K562 (cell line): ENCODE results near the gene ZFP92. TPM values are rescaled to one million over a fixed set of nuclear protein-coding genes. Genes with fewer than 3 reads are reported as not detected.

Experiments used
- ATAC-seq: fragments of 200-7000 bp; cut with Tn5 transposase; 3 replicates; pipeline ENCODE4 v1.9.1; 2020; ENCODE audit warnings: moderate library complexity
- BruUV-seq: library from RNA; stranded (reverse); fragments of 400-500 nt; replicated peaks from 2 replicates; lab custom pipeline; 2021; lab: Mats Ljungman, UMichigan
- CTCF ChIA-PET: fragments of 300-600 bp; formaldehyde crosslinking; extraction: SDS; loops from one replicate; lab custom pipeline; 2021; ENCODE audit warnings: low intra/inter-chr PET ratio; lab: Yijun Ruan, JAX
- POLR2A ChIA-PET: fragments of 300-600, 350-650 bp; sonication (Branson Sonifier 250); formaldehyde crosslinking; extraction: SDS; loops from one replicate; lab custom pipeline; 2021; ENCODE audit warnings: antibody characterized with exemption, inconsistent platforms; lab: Yijun Ruan, JAX
- DNase-seq, 4 experiments: peaks; one replicate each; pipeline versions ENCODE4 v3.0.0 to v3.0.0-alpha.2; 2011 to 2018; ENCODE audit warnings: low spot score in 3 of 4, mixed read lengths in 3 of 4; ENCODE audit errors: extremely low read depth in 1 of 4
- FAIRE-seq: peaks from 2 replicates; lab custom pipeline; 2011; peaks lifted over from hg19 to GRCh38; lab: Jason Lieb, UNC
- H2AFZ ChIP-seq: 2 replicates; pipeline ENCODE4 v1.6.0; 2011; ENCODE audit warnings: low read depth, low read length, control low read depth, inconsistent platforms
- H3K27ac ChIP-seq: fragments of 200-600 bp; 3 replicates; pipeline ENCODE4 v1.8.0; 2011; ENCODE audit warnings: low read depth, mild to moderate bottlenecking, control low read depth, inconsistent platforms, low read length, moderate library complexity, mixed read lengths; ENCODE audit errors: extremely low read depth
- H3K27me3 ChIP-seq, 2 experiments: fragments of 300-600 bp in 1 of 2; 2 replicates in 1 of 2; 3 replicates in 1 of 2; pipeline versions ENCODE4 v1.6.0 to v1.8.0; 2011; ENCODE audit warnings: inconsistent platforms in 2 of 2, low read length in 2 of 2, mild to moderate bottlenecking in 1 of 2, mixed read lengths in 1 of 2, moderate library complexity in 1 of 2; ENCODE audit not compliant: control insufficient read depth in 2 of 2, insufficient read depth in 2 of 2
- H3K36me3 ChIP-seq: fragments of 300-600 bp; 3 replicates; pipeline ENCODE4 v1.8.0; 2011; ENCODE audit warnings: mild to moderate bottlenecking, low read length, inconsistent platforms; ENCODE audit not compliant: control insufficient read depth, insufficient read depth
- H3K4me1 ChIP-seq, 2 experiments: fragments of 200-600 bp in 1 of 2; replicated peaks in 1 of 2; 2 replicates in 1 of 2; 3 replicates in 1 of 2; pipeline versions ENCODE4 v1.5.1 to v1.8.0; 2011; ENCODE audit warnings: inconsistent platforms in 2 of 2, low read length in 2 of 2, mild to moderate bottlenecking in 1 of 2, mixed read lengths in 1 of 2, moderate library complexity in 1 of 2; ENCODE audit not compliant: control insufficient read depth in 2 of 2, insufficient read depth in 2 of 2
- H3K4me2 ChIP-seq: 2 replicates; pipeline ENCODE4 v1.6.1; 2011; ENCODE audit warnings: low read length, control low read depth, inconsistent platforms, mixed read lengths; ENCODE audit not compliant: insufficient read depth
- H3K4me3 ChIP-seq: fragments of 200-600 bp; sonication (generic), shearing (Covaris generic); 2 replicates; pipeline ENCODE4 v1.5.1; 2016; ENCODE audit warnings: control low read depth, inconsistent platforms
- H3K79me2 ChIP-seq: fragments of 200-600 bp; 3 replicates; pipeline ENCODE4 v1.8.0; 2011; ENCODE audit warnings: low read length, inconsistent platforms; ENCODE audit not compliant: control insufficient read depth, insufficient read depth
- H3K9ac ChIP-seq, 2 experiments: 2 replicates each; pipeline versions ENCODE4 v1.6.0 to v1.6.1; 2011; ENCODE audit warnings: low read depth in 2 of 2, low read length in 2 of 2, control low read depth in 1 of 2, inconsistent platforms in 1 of 2, mild to moderate bottlenecking in 1 of 2, mixed read lengths in 1 of 2; ENCODE audit not compliant: insufficient read depth in 1 of 2
- H3K9me1 ChIP-seq: one replicate; pipeline ENCODE4 v1.6.0; 2011; ENCODE audit warnings: inconsistent platforms, mild to moderate bottlenecking, low read length, moderate library complexity; ENCODE audit not compliant: control insufficient read depth, insufficient read depth
- H3K9me3 ChIP-seq: replicated peaks from 2 replicates; pipeline ENCODE4 v1.5.1; 2011; ENCODE audit warnings: low read depth, low read length, inconsistent platforms; ENCODE audit not compliant: control insufficient read depth, insufficient read depth
- H4K20me1 ChIP-seq: replicated peaks from 2 replicates; pipeline ENCODE4 v1.6.1; 2011; ENCODE audit warnings: low read length, inconsistent platforms, mixed read lengths; ENCODE audit not compliant: control insufficient read depth, insufficient read depth
- GABPA ChIP-seq: fragments of 200-800 bp; sonication (Bioruptor generic); conservative IDR thresholded peaks from 2 replicates; pipeline ENCODE4 v1.6.1; 2016; ENCODE audit warnings: low read depth, missing genetic modification characterization, missing compliant biosample characterization
- GTF2F1 ChIP-seq: IDR thresholded peaks from 2 replicates; pipeline ENCODE4 v1.6.1; 2011; ENCODE audit warnings: low read depth, low read length, improper control_type of control experiment
- MAZ ChIP-seq, 2 experiments: fragments of 450-650 bp in 1 of 2; sonication (generic) in 1 of 2; formaldehyde crosslinking; IDR thresholded peaks in 1 of 2; conservative IDR thresholded peaks in 1 of 2; 2 replicates each; pipeline versions ENCODE4 v1.4.0 to v1.5.0; 2020; ENCODE audit warnings: mild to moderate bottlenecking in 1 of 2, missing genetic modification reagents in 1 of 2
- PYGO2 ChIP-seq: fragments of 450-650 bp; IDR thresholded peaks from 2 replicates; pipeline ENCODE4 v1.6.1; 2016; ENCODE audit warnings: mild to moderate bottlenecking, missing genetic modification characterization, moderate library complexity, missing compliant biosample characterization
- RBM25 ChIP-seq: fragments of 200-400 bp; formaldehyde crosslinking; IDR thresholded peaks from 2 replicates; pipeline ENCODE4 v1.6.1; 2018; ENCODE audit warnings: low read length, low read depth, moderate library complexity; ENCODE audit not compliant: severe bottlenecking
- RUNX1 ChIP-seq: sonication (generic); IDR thresholded peaks from 2 replicates; pipeline ENCODE4 v1.6.1; 2016; ENCODE audit warnings: antibody characterized with exemption, low read depth
- TEAD4 ChIP-seq, 2 experiments: sonication (generic) in 1 of 2; formaldehyde crosslinking in 1 of 2; IDR thresholded peaks; 2 replicates each; pipeline versions ENCODE4 v1.6.1 to v1.8.0; 2012 to 2022; ENCODE audit warnings: borderline replicate concordance in 1 of 2, inconsistent platforms in 1 of 2, low read length in 1 of 2, mild to moderate bottlenecking in 1 of 2, missing genetic modification reagents in 1 of 2
- TOE1 ChIP-seq, 2 experiments: fragments of 450-650 bp in 1 of 2; sonication (generic) in 1 of 2; formaldehyde crosslinking in 1 of 2; IDR thresholded peaks; 2 replicates each; pipeline versions ENCODE4 v1.7.1 to v1.8.0; 2016 to 2022; ENCODE audit warnings: borderline replicate concordance in 2 of 2, mild to moderate bottlenecking in 2 of 2, antibody characterized with exemption in 1 of 2, inconsistent platforms in 1 of 2, low read depth in 1 of 2, missing genetic modification reagents in 1 of 2, moderate library complexity in 1 of 2
- ZNF134 ChIP-seq: fragments of 250-450 bp; sonication (Bioruptor Pico); conservative IDR thresholded peaks from 2 replicates; pipeline ENCODE4 v1.4.0; 2020
- WGBS: fragments of 100-300 bp; shearing (Covaris generic); methylation state at CpG from one replicate; pipeline ENCODE4 v1.1.6; 2016; ENCODE audit warnings: low coverage, mixed read lengths; ENCODE audit not compliant: insufficient coverage; ENCODE audit errors: missing lambda C conversion rate; 5-methylcytosine and 5-hydroxymethylcytosine counted together
- in situ Hi-C: fragments of 300-500 bp; cut with MboI; formaldehyde crosslinking; loops from 4 replicates; pipeline ENCODE4 v1.15.0; 2018; ENCODE audit warnings: inconsistent platforms, mixed read lengths
- intact Hi-C: fragments of 100-400 bp; cut with micrococcal nuclease; formaldehyde crosslinking; loops from 2 replicates; pipeline ENCODE4 v1.14.2; 2022
- polyA plus RNA-seq, 8 experiments: library from polyadenylated mRNA; depleted of rRNA in 4 of 8; stranded (reverse) in 5 of 8; unstranded in 3 of 8; fragments of >200 nt; fragmentation: Nextera tagmentation in 2 of 8; fragmentation: Illumina TruSeq in 1 of 8; extraction: Ambion mirVana in 2 of 8; extraction: Trizol in 1 of 8; gene quantifications; 2 replicates each; pipeline versions ENCODE4 v1.2.1 to v1.2.3, GENCODE V29; 2011 to 2014; ENCODE audit warnings: inconsistent platforms in 1 of 8, missing spikeins in 1 of 8
- total RNA-seq, 7 experiments: library from RNA; depleted of rRNA in 6 of 7; stranded (reverse); fragments of >200 nt in 6 of 7; fragmentation: Illumina TruSeq in 2 of 7; extraction: Trizol in 2 of 7; gene quantifications; 2 replicates each; pipeline versions ENCODE4 v1.2.1 to v1.2.3, GENCODE V29; 2011 to 2021; ENCODE audit warnings: low replicate concordance in 1 of 7
- TF ChIP-seq, protein P1 (sequence below): fragments of 450-650 bp; formaldehyde crosslinking; IDR thresholded peaks from 2 replicates; pipeline ENCODE4 v1.4.0; 2022; ENCODE audit warnings: missing genetic modification characterization
- TF ChIP-seq, protein P2 (sequence below), 2 experiments: fragments of 450-650 bp; formaldehyde crosslinking in 1 of 2; IDR thresholded peaks; 2 replicates each; pipeline versions ENCODE4 v1.4.0 to v1.6.1; 2014 to 2020; ENCODE audit warnings: mild to moderate bottlenecking in 2 of 2, borderline replicate concordance in 1 of 2, low read depth in 1 of 2

The ZFP92 gene
- total and polyA plus RNA-seq, 9 of the 15 experiments (the other 6 are each of a cell fraction or from before 2014, with no cell fraction given), result 0.32 to 3.3 (median 1.8) TPM

- no TSS peak for BruUV-seq
- in situ Hi-C loops, result no loop called here
- ChIA-PET POLR2A (no interaction called here), CTCF (no interaction called here)
- DNase-seq (no peak), FAIRE-seq (no peak), ATAC-seq (no peak)
- Histone ChIP-seq H3K9me3 (no peaks in the 10 kb centered on the region), H3K4me2 (no peak overlapping the region), H3K27ac (no peak overlapping the region), H4K20me1 (no peaks in the 10 kb centered on the region), H2AFZ (no peak overlapping the region), H3K4me3 (no peak overlapping the region), H3K9me1 (no peaks in the 10 kb centered on the region), H3K27me3 (peaks cover 7 to 21% of the 10 kb centered on the region in 2 experiments; a peak in 4 of 5 replicates), H3K4me1 (peaks cover 0 to 4% of the 10 kb centered on the region in 2 experiments; a peak in 1 of 5 replicates), H3K9ac (no peak overlapping the region), H3K79me2 (no peaks in the 10 kb centered on the region), H3K36me3 (no peaks in the 10 kb centered on the region)
- no peak for TF ChIP-seq RUNX1
- no peak for TF ChIP-seq GABPA
- TF ChIP-seq GTF2F1, result no peak
- TF ChIP-seq ZNF134 (CRISPR knock-in tag), result peak; percentile 97
- TF ChIP-seq MAZ (CRISPR knock-in tag; conservative IDR thresholded peaks at IDR 0.05 in 1 of 2, IDR thresholded peaks at IDR 0.05 in 1 of 2), result no peak
- TF ChIP-seq TOE1 (IDR thresholded peaks at IDR 0.05; ENCODE audit: borderline replicate concordance), result no peak
- no peak for TF ChIP-seq TOE1 (CRISPR knock-in tag; IDR thresholded peaks at IDR 0.05; ENCODE audit: borderline replicate concordance, low read depth)
- TF ChIP-seq, protein P1, sequence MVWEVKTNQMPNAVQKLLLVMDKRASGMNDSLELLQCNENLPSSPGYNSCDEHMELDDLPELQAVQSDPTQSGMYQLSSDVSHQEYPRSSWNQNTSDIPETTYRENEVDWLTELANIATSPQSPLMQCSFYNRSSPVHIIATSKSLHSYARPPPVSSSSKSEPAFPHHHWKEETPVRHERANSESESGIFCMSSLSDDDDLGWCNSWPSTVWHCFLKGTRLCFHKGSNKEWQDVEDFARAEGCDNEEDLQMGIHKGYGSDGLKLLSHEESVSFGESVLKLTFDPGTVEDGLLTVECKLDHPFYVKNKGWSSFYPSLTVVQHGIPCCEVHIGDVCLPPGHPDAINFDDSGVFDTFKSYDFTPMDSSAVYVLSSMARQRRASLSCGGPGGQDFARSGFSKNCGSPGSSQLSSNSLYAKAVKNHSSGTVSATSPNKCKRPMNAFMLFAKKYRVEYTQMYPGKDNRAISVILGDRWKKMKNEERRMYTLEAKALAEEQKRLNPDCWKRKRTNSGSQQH (CRISPR knock-in tag), result no peak
- TF ChIP-seq TEAD4 (IDR thresholded peaks at IDR 0.05; ENCODE audit: low read length), result no peak
- TF ChIP-seq TEAD4 (CRISPR knock-in tag; IDR thresholded peaks at IDR 0.05; ENCODE audit: borderline replicate concordance), result no peak
- TF ChIP-seq, protein P2, sequence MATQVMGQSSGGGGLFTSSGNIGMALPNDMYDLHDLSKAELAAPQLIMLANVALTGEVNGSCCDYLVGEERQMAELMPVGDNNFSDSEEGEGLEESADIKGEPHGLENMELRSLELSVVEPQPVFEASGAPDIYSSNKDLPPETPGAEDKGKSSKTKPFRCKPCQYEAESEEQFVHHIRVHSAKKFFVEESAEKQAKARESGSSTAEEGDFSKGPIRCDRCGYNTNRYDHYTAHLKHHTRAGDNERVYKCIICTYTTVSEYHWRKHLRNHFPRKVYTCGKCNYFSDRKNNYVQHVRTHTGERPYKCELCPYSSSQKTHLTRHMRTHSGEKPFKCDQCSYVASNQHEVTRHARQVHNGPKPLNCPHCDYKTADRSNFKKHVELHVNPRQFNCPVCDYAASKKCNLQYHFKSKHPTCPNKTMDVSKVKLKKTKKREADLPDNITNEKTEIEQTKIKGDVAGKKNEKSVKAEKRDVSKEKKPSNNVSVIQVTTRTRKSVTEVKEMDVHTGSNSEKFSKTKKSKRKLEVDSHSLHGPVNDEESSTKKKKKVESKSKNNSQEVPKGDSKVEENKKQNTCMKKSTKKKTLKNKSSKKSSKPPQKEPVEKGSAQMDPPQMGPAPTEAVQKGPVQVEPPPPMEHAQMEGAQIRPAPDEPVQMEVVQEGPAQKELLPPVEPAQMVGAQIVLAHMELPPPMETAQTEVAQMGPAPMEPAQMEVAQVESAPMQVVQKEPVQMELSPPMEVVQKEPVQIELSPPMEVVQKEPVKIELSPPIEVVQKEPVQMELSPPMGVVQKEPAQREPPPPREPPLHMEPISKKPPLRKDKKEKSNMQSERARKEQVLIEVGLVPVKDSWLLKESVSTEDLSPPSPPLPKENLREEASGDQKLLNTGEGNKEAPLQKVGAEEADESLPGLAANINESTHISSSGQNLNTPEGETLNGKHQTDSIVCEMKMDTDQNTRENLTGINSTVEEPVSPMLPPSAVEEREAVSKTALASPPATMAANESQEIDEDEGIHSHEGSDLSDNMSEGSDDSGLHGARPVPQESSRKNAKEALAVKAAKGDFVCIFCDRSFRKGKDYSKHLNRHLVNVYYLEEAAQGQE (IDR thresholded peaks at IDR 0.05; ENCODE audit: borderline replicate concordance), result no peak
- TF ChIP-seq, protein P2 (CRISPR knock-in tag; IDR thresholded peaks at IDR 0.05; ENCODE audit: low read depth), result no peak
- peak; percentile 59 for TF ChIP-seq RBM25
- TF ChIP-seq PYGO2 (tag), result no peak
- intact Hi-C loops, result loop anchor here (5.0 to 10.0 kb wide), 2 partner anchors 34 to 401 kb away; partner anchors contain the start of gene PNMA6E
- WGBS, result 8% methylated on average over 3 of the region's 3 CpGs
Observed at GRCh38 chrX:153435845-153436244, 24.6 kb downstream of the ZFP92 start.
